Measurements from ENCODE around the gene UBFD1.

Gene UBFD1

GRCh38 chr16:23584186-23585076, 26.9 kb downstream of the UBFD1 start:
- Histone ChIP-seq H3K9ac (ENCODE audit: low read length) (no peak overlapping the region), H3K27ac (ENCODE audit: low read length) (no peak overlapping the region), H3K4me1 (ENCODE audit: low read length) (no peaks in the 10 kb centered on the region), H3K36me3 (replicated peaks; ENCODE audit: low read depth, low read length) (peaks cover 38% of the 10 kb centered on the region), H2AFZ (ENCODE audit: low read depth, low read length) (no peak overlapping the region), H3K27me3 (ENCODE audit: low read depth, low read length) (no peaks in the 10 kb centered on the region), H3K9me3 (ENCODE audit: insufficient read depth, low read length) (no peaks in the 10 kb centered on the region), H3K4me3 (ENCODE audit: low read length) (no peak overlapping the region), H4K20me1 (ENCODE audit: insufficient read depth, low read length) (peaks cover 4% of the 10 kb centered on the region; the same call in 1 of the 2 replicates), H3K4me2 (ENCODE audit: low read length) (no peak overlapping the region), H3K79me2 (ENCODE audit: low read length) (peaks cover 28% of the 10 kb centered on the region)
- TF ChIP-seq EZH2phosphoT487 (IDR thresholded peaks at IDR 0.05; ENCODE audit: low read depth) = no peak
- TF ChIP-seq CTCF (IDR thresholded peaks at IDR 0.05; ENCODE audit: low read depth, low read length) = no peak

GRCh38 chr16:23587726-23588125, 30.2 kb downstream of the UBFD1 start:
- H2AFZ ChIP-seq (ENCODE audit: low read depth, low read length) = no peak overlapping the region
- H3K27ac ChIP-seq (ENCODE audit: low read length) = no peak overlapping the region
- peaks cover 44% of the 10 kb centered on the region for H3K36me3 ChIP-seq (replicated peaks; ENCODE audit: low read depth, low read length)
- H3K9ac ChIP-seq (ENCODE audit: low read length) = no peak overlapping the region
- H3K4me3 ChIP-seq (ENCODE audit: low read length) = no peak overlapping the region
- no peak overlapping the region for H3K4me2 ChIP-seq (ENCODE audit: low read length)
- H3K27me3 ChIP-seq (ENCODE audit: low read depth, low read length) = no peaks in the 10 kb centered on the region
- no peaks in the 10 kb centered on the region for H3K4me1 ChIP-seq (ENCODE audit: low read length)
- peaks cover 60% of the 10 kb centered on the region for H3K79me2 ChIP-seq (ENCODE audit: low read length)
- peaks cover 19% of the 10 kb centered on the region for H4K20me1 ChIP-seq (ENCODE audit: insufficient read depth, low read length)
- no peaks in the 10 kb centered on the region for H3K9me3 ChIP-seq (ENCODE audit: insufficient read depth, low read length)
- TF ChIP-seq EZH2phosphoT487 (IDR thresholded peaks at IDR 0.05; ENCODE audit: low read depth) (no peak), CTCF (IDR thresholded peaks at IDR 0.05; ENCODE audit: low read depth, low read length) (no peak)

- H4K20me1 ChIP-seq (ENCODE audit: insufficient read depth, low read length) = peaks cover 22% of the 10 kb centered on the region
- no peak overlapping the region for H3K9ac ChIP-seq (ENCODE audit: low read length)
- H3K36me3 ChIP-seq (replicated peaks; ENCODE audit: low read depth, low read length) = peaks cover 40% of the 10 kb centered on the region
- no peaks in the 10 kb centered on the region for H3K9me3 ChIP-seq (ENCODE audit: insufficient read depth, low read length)
- peaks cover 7% of the 10 kb centered on the region for H3K4me1 ChIP-seq (ENCODE audit: low read length)
- H3K79me2 ChIP-seq (ENCODE audit: low read length) = peaks cover 83% of the 10 kb centered on the region
- no peak overlapping the region for H3K27ac ChIP-seq (ENCODE audit: low read length)
- no peaks in the 10 kb centered on the region for H3K27me3 ChIP-seq (ENCODE audit: low read depth, low read length)
- H3K4me2 ChIP-seq (ENCODE audit: low read length) = no peak overlapping the region
- no peak overlapping the region for H3K4me3 ChIP-seq (ENCODE audit: low read length)
- no peak overlapping the region for H2AFZ ChIP-seq (ENCODE audit: low read depth, low read length)
- no peak for TF ChIP-seq EZH2phosphoT487 (IDR thresholded peaks at IDR 0.05; ENCODE audit: low read depth)
- no peak for TF ChIP-seq CTCF (IDR thresholded peaks at IDR 0.05; ENCODE audit: low read depth, low read length)
Observed at GRCh38 chr16:23590181-23590580, 32.7 kb downstream of the UBFD1 start.

- Histone ChIP-seq H2AFZ (ENCODE audit: low read depth, low read length) (no peak overlapping the region), H3K27ac (ENCODE audit: low read length) (no peak overlapping the region), H3K4me1 (ENCODE audit: low read length) (peaks cover 18% of the 10 kb centered on the region), H3K4me2 (ENCODE audit: low read length) (no peak overlapping the region), H3K27me3 (ENCODE audit: low read depth, low read length) (no peaks in the 10 kb centered on the region), H4K20me1 (ENCODE audit: insufficient read depth, low read length) (peaks cover 17% of the 10 kb centered on the region), H3K9me3 (ENCODE audit: insufficient read depth, low read length) (no peaks in the 10 kb centered on the region), H3K9ac (ENCODE audit: low read length) (no peak overlapping the region), H3K4me3 (ENCODE audit: low read length) (no peak overlapping the region), H3K36me3 (replicated peaks; ENCODE audit: low read depth, low read length) (peaks cover 27% of the 10 kb centered on the region), H3K79me2 (ENCODE audit: low read length) (peaks cover 67% of the 10 kb centered on the region)
- no peak for TF ChIP-seq CTCF (IDR thresholded peaks at IDR 0.05; ENCODE audit: low read depth, low read length)
Observed at GRCh38 chr16:23594186-23594585, 36.7 kb downstream of the UBFD1 start.

Data from OCI-LY3 (cell line).